Neural crest cell (in vitro differentiated cells): ENCODE data around the gene PHACTR2. TPM values are rescaled to one million over a fixed set of nuclear protein-coding genes. Genes with fewer than 3 reads are reported as not detected.
"Not testable (repeated sequence)": the region's sequence is repeated elsewhere in the genome, so short reads cannot be mapped to it uniquely, and the experiment has no call there.

ENCODE experiments used
- DNase-seq: peaks from one replicate; pipeline ENCODE4 v3.0.0; 2021; ENCODE audit warnings: low read depth, mixed read lengths, low spot score
- H3K27ac Mint-ChIP-seq: one replicate; pipeline ENCODE4 v1.8.0; 2021; ENCODE audit warnings: mild to moderate bottlenecking, mixed read lengths; ENCODE audit not compliant: unreplicated experiment
- H3K27me3 Mint-ChIP-seq: 2 replicates; pipeline ENCODE4 v1.8.0; 2021; ENCODE audit warnings: low read depth, mild to moderate bottlenecking, mixed read lengths
- H3K36me3 Mint-ChIP-seq: 2 replicates; pipeline ENCODE4 v1.8.0; 2021; ENCODE audit warnings: low read depth, mild to moderate bottlenecking, mixed read lengths
- H3K4me1 Mint-ChIP-seq: 2 replicates; pipeline ENCODE4 v1.8.0; 2021; ENCODE audit warnings: mixed read lengths
- H3K4me3 Mint-ChIP-seq: one replicate; pipeline ENCODE4 v1.8.0; 2021; ENCODE audit warnings: mild to moderate bottlenecking, mixed read lengths
- H3K9me3 Mint-ChIP-seq: 2 replicates; pipeline ENCODE4 v1.8.0; 2021; ENCODE audit warnings: mixed read lengths
- total RNA-seq: library from RNA; stranded (reverse); gene quantifications from 2 replicates; pipeline ENCODE4 v1.2.1, GENCODE V29; 2021
- TF ChIP-seq, protein P1 (sequence below): fragments of 200-600 bp; sonication (generic); conservative IDR thresholded peaks from 2 replicates; pipeline ENCODE4 v1.5.0; 2021; ENCODE audit warnings: antibody characterized with exemption, mild to moderate bottlenecking

PHACTR2 gene
- total RNA-seq, 1 donor from 2014 or later = 15.1 TPM

GRCh38 chr6:143782481-143782880, 104.7 kb downstream of the PHACTR2 start:
- peaks cover 19% of the 10 kb centered on the region for H3K36me3 Mint-ChIP-seq
- H3K9me3 Mint-ChIP-seq = peaks cover 12% of the 10 kb centered on the region
- no peak overlapping the region for H3K27ac Mint-ChIP-seq
- no peak overlapping the region for H3K4me3 Mint-ChIP-seq
- H3K27me3 Mint-ChIP-seq = no peaks in the 10 kb centered on the region
- DNase-seq = no peak
- TF ChIP-seq, protein P1, sequence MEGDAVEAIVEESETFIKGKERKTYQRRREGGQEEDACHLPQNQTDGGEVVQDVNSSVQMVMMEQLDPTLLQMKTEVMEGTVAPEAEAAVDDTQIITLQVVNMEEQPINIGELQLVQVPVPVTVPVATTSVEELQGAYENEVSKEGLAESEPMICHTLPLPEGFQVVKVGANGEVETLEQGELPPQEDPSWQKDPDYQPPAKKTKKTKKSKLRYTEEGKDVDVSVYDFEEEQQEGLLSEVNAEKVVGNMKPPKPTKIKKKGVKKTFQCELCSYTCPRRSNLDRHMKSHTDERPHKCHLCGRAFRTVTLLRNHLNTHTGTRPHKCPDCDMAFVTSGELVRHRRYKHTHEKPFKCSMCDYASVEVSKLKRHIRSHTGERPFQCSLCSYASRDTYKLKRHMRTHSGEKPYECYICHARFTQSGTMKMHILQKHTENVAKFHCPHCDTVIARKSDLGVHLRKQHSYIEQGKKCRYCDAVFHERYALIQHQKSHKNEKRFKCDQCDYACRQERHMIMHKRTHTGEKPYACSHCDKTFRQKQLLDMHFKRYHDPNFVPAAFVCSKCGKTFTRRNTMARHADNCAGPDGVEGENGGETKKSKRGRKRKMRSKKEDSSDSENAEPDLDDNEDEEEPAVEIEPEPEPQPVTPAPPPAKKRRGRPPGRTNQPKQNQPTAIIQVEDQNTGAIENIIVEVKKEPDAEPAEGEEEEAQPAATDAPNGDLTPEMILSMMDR = no peak
- H3K4me1 Mint-ChIP-seq = no peaks in the 10 kb centered on the region

DNA sequence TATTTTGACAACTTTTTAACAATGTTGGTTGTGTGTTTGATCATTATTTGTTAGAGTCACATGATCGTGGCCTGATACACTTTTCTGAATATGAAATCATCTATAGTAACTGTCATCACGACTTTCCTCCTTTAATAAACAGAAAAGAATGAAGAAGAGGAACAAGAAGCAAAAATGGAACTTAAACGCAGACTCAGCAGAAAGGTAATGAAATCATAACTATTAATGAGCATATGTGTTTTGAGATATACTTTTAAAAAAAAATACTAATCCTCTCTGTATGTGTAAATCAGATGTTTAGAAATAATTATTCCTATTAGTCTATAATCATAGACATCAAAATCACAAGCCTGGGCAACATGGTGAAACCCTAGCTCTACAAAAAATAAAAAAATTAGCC, 105.3 kb downstream of the PHACTR2 start:
- Mint-ChIP-seq H3K4me1 (no peaks in the 10 kb centered on the region), H3K9me3 (peaks cover 12% of the 10 kb centered on the region), H3K36me3 (peaks cover 19% of the 10 kb centered on the region), H3K27me3 (no peaks in the 10 kb centered on the region), H3K27ac (no peak overlapping the region), H3K4me3 (no peak overlapping the region)
- DNase-seq = no peak
- TF ChIP-seq, protein P1 = no peak

DNA sequence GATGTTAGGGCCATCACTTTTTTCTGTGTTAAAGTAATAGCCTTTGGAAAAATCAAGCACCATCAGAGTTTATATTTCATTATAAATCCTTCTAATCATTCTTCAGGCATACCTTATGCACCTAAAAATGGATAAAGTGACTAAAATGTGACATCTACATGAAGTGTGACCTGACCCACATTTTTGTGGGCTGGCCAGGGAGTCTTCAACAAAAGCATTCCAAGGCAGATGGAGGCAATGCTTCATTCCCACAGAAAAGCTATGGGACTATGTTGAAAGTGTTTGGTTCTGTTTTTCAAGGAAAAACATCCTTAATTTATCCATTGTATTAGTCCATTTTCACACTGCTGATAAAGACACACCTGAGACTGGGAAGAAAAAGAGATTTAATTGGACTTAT, 106.6 kb downstream of the PHACTR2 start:
- Mint-ChIP-seq H3K27ac (no peak overlapping the region), H3K4me3 (no peak overlapping the region), H3K9me3 (peaks cover 12% of the 10 kb centered on the region), H3K36me3 (peaks cover 24% of the 10 kb centered on the region), H3K27me3 (no peaks in the 10 kb centered on the region), H3K4me1 (no peaks in the 10 kb centered on the region)
- no peak for DNase-seq
- TF ChIP-seq, protein P1 = no peak

- H3K4me3 Mint-ChIP-seq, DNase-seq, H3K4me1 Mint-ChIP-seq, H3K27ac Mint-ChIP-seq, H3K27me3 Mint-ChIP-seq: not testable (repeated sequence)
- Mint-ChIP-seq H3K36me3 (peaks cover 31% of the 10 kb centered on the region), H3K9me3 (peaks cover 12% of the 10 kb centered on the region)
Measured at GRCh38 chr6:143786371-143786770, 108.6 kb downstream of the PHACTR2 start.

DNA sequence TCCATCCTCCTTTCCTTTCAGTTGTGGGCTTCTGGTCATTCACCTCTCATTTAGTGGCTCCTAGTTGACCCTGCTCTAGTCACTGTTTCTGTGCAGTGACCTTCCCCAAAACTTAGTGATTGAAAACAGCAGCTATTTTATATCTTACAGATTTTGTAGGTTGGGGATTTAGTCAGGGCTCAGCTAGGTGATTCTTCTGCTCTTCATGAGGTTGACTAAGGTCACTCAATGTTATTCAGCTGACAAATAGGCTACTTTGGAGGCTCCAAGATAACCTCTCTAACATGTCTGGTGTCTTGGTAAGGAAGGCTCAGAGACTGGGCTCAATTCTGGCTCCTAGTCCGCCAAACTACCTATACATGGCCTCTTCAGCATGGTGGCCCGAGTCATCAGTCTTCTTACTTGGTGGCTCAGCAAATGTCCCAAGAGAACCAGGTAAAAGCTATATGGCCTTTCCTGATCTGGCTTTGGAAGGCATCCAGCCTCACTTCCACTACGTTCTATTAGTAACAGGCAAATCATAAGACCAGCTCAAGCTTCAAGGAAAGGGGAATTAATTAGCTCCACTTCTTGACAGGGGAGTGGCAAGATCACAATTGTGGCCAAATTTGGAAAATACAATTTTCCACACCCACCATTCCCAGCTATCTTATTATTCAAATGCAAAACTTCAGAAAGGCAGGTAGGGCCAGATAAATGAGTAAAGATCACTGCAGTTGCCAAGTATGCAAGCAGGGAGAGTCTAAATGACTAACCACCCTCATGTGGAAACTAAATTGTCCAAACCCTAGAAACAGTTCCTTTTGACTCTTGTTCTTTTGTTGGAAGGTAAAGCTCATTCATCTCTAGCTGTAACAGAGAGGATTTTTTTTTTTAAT, 114.9 kb downstream of the PHACTR2 start:
- no peaks in the 10 kb centered on the region for H3K4me1 Mint-ChIP-seq
- H3K9me3 Mint-ChIP-seq = peaks cover 3% of the 10 kb centered on the region
- peaks cover 21% of the 10 kb centered on the region for H3K36me3 Mint-ChIP-seq
- TF ChIP-seq, protein P1 = no peak
- DNase-seq = no peak
- no peak overlapping the region for H3K4me3 Mint-ChIP-seq
- no peaks in the 10 kb centered on the region for H3K27me3 Mint-ChIP-seq
- no peak overlapping the region for H3K27ac Mint-ChIP-seq

- no peaks in the 10 kb centered on the region for H3K4me1 Mint-ChIP-seq
- no peak for DNase-seq
- no peaks in the 10 kb centered on the region for H3K27me3 Mint-ChIP-seq
- TF ChIP-seq, protein P1 = no peak
- peaks cover 26% of the 10 kb centered on the region for H3K36me3 Mint-ChIP-seq
- peaks cover 8% of the 10 kb centered on the region for H3K9me3 Mint-ChIP-seq
- H3K4me3 Mint-ChIP-seq = no peak overlapping the region
- H3K27ac Mint-ChIP-seq = no peak overlapping the region
Measured at GRCh38 chr6:143793280-143793619, 115.5 kb downstream of the PHACTR2 start.

DNA sequence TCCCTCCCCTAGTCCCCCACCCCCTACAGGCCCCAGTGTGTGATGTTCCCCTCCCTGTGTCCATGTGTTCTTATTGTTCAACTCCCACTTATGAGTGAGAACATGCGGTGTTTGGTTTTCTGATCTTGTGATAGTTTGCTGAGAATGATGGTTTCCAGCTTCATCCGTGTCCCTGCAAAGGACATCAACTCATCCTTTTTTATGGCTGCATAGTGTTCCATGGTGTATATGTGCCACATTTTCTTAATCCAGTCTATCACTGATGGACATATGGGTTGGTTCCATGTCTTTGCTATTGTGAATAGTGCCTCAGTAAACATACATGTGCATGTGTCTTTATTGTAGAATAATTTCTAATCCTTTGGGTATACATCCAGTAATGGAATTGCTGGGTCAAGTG, 118.8 kb downstream of the PHACTR2 start:
- DNase-seq, H3K4me1 Mint-ChIP-seq, H3K4me3 Mint-ChIP-seq, H3K27ac Mint-ChIP-seq, H3K27me3 Mint-ChIP-seq: not testable (repeated sequence)
- peaks cover 39% of the 10 kb centered on the region for H3K36me3 Mint-ChIP-seq
- H3K9me3 Mint-ChIP-seq = peaks cover 23% of the 10 kb centered on the region

DNA sequence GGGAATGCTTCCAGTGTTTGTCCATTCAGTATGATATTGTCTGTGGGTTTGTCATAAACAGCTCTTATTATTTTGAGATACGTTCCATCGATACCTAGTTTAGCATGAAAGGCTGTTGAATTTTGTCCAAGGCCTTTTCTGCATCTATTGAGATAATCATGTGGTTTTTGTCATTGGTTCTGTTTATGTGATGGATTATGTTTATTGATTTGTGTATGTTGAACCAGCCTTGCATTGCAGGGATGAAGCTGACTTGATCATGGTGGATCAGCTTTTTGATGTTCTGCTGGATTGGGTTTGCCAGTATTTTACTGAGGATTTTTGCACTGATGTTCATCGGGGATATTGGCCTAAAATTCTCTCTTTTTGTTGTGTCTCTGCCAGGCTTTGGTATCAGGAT, 120.7 kb downstream of the PHACTR2 start:
- H3K27ac Mint-ChIP-seq, H3K4me1 Mint-ChIP-seq, H3K4me3 Mint-ChIP-seq, DNase-seq, H3K27me3 Mint-ChIP-seq: not testable (repeated sequence)
- Mint-ChIP-seq H3K36me3 (peaks cover 45% of the 10 kb centered on the region), H3K9me3 (peaks cover 20% of the 10 kb centered on the region)
